Measurements from ENCODE around the gene CHD9NB.

CHD9NB gene

GRCh38 chr16:53031323-53031942 is 21.3 kb downstream of the CHD9NB start:
- DNase-seq (ENCODE audit: low read depth in 3 of 3) = no peak

- DNase-seq (ENCODE audit: low read depth in 3 of 3) = no peak
Observed at GRCh38 chr16:53029971-53030370, 22.7 kb downstream of the CHD9NB start.

- DNase-seq (ENCODE audit: low read depth in 3 of 3) = no peak
Observed at GRCh38 chr16:53024045-53024444, 28.7 kb downstream of the CHD9NB start.

GRCh38 chr16:53022374-53022773 is 30.3 kb downstream of the CHD9NB start:
- DNase-seq (ENCODE audit: low read depth in 3 of 3) = no peak

GRCh38 chr16:53018834-53019416 is 33.8 kb downstream of the CHD9NB start:
- no peak for DNase-seq (ENCODE audit: low read depth in 3 of 3)

GRCh38 chr16:53014287-53014686 is 38.4 kb downstream of the CHD9NB start:
- no peak for DNase-seq (ENCODE audit: low read depth in 3 of 3)

- no peak for DNase-seq (ENCODE audit: low read depth in 3 of 3)
Observed at GRCh38 chr16:53007095-53007494, 45.6 kb downstream of the CHD9NB start.

GRCh38 chr16:52997922-52998321 is 54.8 kb downstream of the CHD9NB start:
- no peak for DNase-seq (ENCODE audit: low read depth in 3 of 3)

GRCh38 chr16:52994942-52995341 is 57.8 kb downstream of the CHD9NB start:
- DNase-seq (ENCODE audit: low read depth in 3 of 3) = no peak

- DNase-seq (ENCODE audit: low read depth in 3 of 3) = no peak
Observed at GRCh38 chr16:52993179-52993578, 59.5 kb downstream of the CHD9NB start.

GRCh38 chr16:52991572-52991971 is 61.1 kb downstream of the CHD9NB start:
- DNase-seq (ENCODE audit: low read depth in 3 of 3) = no peak
